GM23338 (cell line): ENCODE data around the gene PRR33. TPM values are rescaled to one million over a fixed set of nuclear protein-coding genes. Genes with fewer than 3 reads are reported as not detected.

Experiments
- ETS1 ChIP-seq: IDR thresholded peaks from 2 replicates; pipeline ENCODE4 v1.6.1; 2016; ENCODE audit warnings: antibody characterized with exemption
- EZH2 ChIP-seq: fragments of 200-600 bp; sonication (generic); IDR thresholded peaks from one replicate; pipeline ENCODE4 v1.8.0; 2017; ENCODE audit warnings: antibody characterized with exemption, mild to moderate bottlenecking, low read depth; ENCODE audit not compliant: unreplicated experiment
- JUNB ChIP-seq: IDR thresholded peaks from one replicate; pipeline ENCODE4 v1.6.1; 2016; ENCODE audit warnings: antibody characterized with exemption; ENCODE audit not compliant: unreplicated experiment
- POLR2AphosphoS5 ChIP-seq: IDR thresholded peaks from 2 replicates; pipeline ENCODE4 v1.6.1; 2016; ENCODE audit warnings: antibody characterized with exemption, low read depth
- ZNF114 ChIP-seq: fragments of 250-450 bp; sonication (Bioruptor Pico); IDR thresholded peaks from 2 replicates; pipeline ENCODE4 v1.5.0; 2020; ENCODE audit warnings: mild to moderate bottlenecking, moderate library complexity
- ZNF331 ChIP-seq: fragments of 250-450 bp; sonication (Bioruptor Pico); IDR thresholded peaks from 2 replicates; pipeline ENCODE4 v1.5.0; 2020; ENCODE audit warnings: low read depth, mild to moderate bottlenecking, moderate library complexity
- ZNF462 ChIP-seq: fragments of 250-450 bp; sonication (Bioruptor Pico); IDR thresholded peaks from 2 replicates; pipeline ENCODE4 v1.5.0; 2020; ENCODE audit warnings: mild to moderate bottlenecking, moderate library complexity
- polyA plus RNA-seq: library from polyadenylated mRNA; unstranded; fragments of >200 nt; fragmentation: Nextera tagmentation; extraction: Ambion mirVana; gene quantifications from 2 replicates; pipeline ENCODE4 v1.2.1, GENCODE V29; 2016
- total RNA-seq: library from RNA; depleted of rRNA; stranded (reverse); fragments of >200 nt; shearing (Covaris generic); gene quantifications from 2 replicates; pipeline ENCODE4 v1.2.3, GENCODE V29; 2014
- TF ChIP-seq, protein P1 (sequence below), 2 experiments: fragments of 200-600 bp in 1 of 2; sonication (generic) in 1 of 2; conservative IDR thresholded peaks; 2 replicates each; pipeline versions ENCODE4 v1.5.1 to v1.6.1; 2016 to 2017; ENCODE audit warnings: antibody characterized with exemption in 2 of 2, low read depth in 2 of 2, mild to moderate bottlenecking in 2 of 2, moderate library complexity in 1 of 2

The PRR33 gene
- total and polyA plus RNA-seq, 2 experiments from 2014 or later, result not detected

GRCh38 chr11:1853376-1854131 lies 38.1 kb downstream of the PRR33 start (continued):
- TF ChIP-seq ZNF462 (CRISPR knock-in tag) (no peak), JUNB (no peak), POLR2AphosphoS5 (no peak), ZNF114 (CRISPR knock-in tag) (no peak), ETS1 (no peak), ZNF331 (CRISPR knock-in tag) (no peak), EZH2 (no peak)
- TF ChIP-seq, protein P1, sequence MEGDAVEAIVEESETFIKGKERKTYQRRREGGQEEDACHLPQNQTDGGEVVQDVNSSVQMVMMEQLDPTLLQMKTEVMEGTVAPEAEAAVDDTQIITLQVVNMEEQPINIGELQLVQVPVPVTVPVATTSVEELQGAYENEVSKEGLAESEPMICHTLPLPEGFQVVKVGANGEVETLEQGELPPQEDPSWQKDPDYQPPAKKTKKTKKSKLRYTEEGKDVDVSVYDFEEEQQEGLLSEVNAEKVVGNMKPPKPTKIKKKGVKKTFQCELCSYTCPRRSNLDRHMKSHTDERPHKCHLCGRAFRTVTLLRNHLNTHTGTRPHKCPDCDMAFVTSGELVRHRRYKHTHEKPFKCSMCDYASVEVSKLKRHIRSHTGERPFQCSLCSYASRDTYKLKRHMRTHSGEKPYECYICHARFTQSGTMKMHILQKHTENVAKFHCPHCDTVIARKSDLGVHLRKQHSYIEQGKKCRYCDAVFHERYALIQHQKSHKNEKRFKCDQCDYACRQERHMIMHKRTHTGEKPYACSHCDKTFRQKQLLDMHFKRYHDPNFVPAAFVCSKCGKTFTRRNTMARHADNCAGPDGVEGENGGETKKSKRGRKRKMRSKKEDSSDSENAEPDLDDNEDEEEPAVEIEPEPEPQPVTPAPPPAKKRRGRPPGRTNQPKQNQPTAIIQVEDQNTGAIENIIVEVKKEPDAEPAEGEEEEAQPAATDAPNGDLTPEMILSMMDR (conservative IDR thresholded peaks at IDR 0.05; ENCODE audit: low read depth in 2 of 2), result no peak
